Measurements from ENCODE around the gene C9orf72.

The C9orf72 gene

GRCh38 chr9:27537027-27537435 is 36.2 kb downstream of the C9orf72 start:
- POLR2A ChIA-PET, result no interaction called here
- CTCF ChIA-PET, result interaction anchor here (1.2 to 10.9 kb wide), 2 partner anchors 9 to 204 kb away, joined by 3 to 131 read pairs; no protein-coding TSS in a partner anchor
- Histone ChIP-seq H3K4me3 (ENCODE audit: control insufficient read depth in 1 of 7, extremely low read depth in 1 of 7, insufficient read depth in 4 of 7, low read depth in 2 of 7, low read length in 6 of 7) (no peak overlapping the region), H3K4me1 (ENCODE audit: control extremely low read depth in 1 of 4, control insufficient read depth in 4 of 4, insufficient read depth in 4 of 4, low read length in 3 of 4) (peaks cover 0 to 9% (median 6%) of the 10 kb centered on the region in 4 experiments), H3K9me3 (ENCODE audit: control extremely low read depth in 1 of 5, control insufficient read depth in 4 of 5, insufficient read depth in 2 of 5, low read depth in 1 of 5, low read length in 4 of 5) (no peaks in the 10 kb centered on the region), H3K36me3 (ENCODE audit: control insufficient read depth in 4 of 4, insufficient read depth in 4 of 4, low read length in 3 of 4) (peaks cover 0 to 7% (median 1%) of the 10 kb centered on the region in 4 experiments), H3K27me3 (replicated peaks in 2 of 5; ENCODE audit: control insufficient read depth in 4 of 5, insufficient read depth in 5 of 5, low read length in 4 of 5) (no peaks in the 10 kb centered on the region), H3K27ac (ENCODE audit: insufficient read depth in 1 of 2, low read depth in 1 of 2, low read length in 2 of 2, poor library complexity in 1 of 2, severe bottlenecking in 2 of 2) (no peak overlapping the region)
- no peak for DNase-seq
- 99% methylated on average over 6 of the region's 7 CpGs for WGBS (ENCODE audit: insufficient coverage)

DNA sequence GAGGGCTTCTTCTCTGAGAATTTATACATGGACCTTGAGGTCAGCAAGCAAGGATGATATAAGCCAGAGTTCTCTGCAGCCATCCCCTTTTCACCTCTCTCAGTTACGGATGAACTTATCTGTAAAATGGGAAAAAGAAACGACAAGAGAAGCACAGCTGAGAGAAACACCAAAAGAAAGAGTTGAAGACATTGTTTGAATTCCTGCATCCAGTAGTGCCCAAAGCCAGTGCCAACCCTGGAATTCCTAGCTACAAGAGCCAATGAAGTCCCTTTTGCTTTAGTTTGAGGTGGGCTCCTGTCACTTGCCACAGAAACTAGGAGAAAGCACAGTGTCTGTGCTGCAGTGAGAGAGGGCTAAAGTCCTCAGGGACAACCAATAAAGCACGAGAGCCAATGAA is 37.1 kb downstream of the C9orf72 start:
- POLR2A ChIA-PET, result no interaction called here
- WGBS (ENCODE audit: insufficient coverage), result 100% methylated on average over 2 of the region's 3 CpGs
- H3K4me1 ChIP-seq (ENCODE audit: control extremely low read depth in 1 of 4, control insufficient read depth in 4 of 4, insufficient read depth in 4 of 4, low read length in 3 of 4), result peaks cover 0 to 9% (median 6%) of the 10 kb centered on the region in 4 experiments
- H3K9me3 ChIP-seq (ENCODE audit: control extremely low read depth in 1 of 5, control insufficient read depth in 4 of 5, insufficient read depth in 2 of 5, low read depth in 1 of 5, low read length in 4 of 5), result no peaks in the 10 kb centered on the region
- no peak overlapping the region for H3K4me3 ChIP-seq (ENCODE audit: control insufficient read depth in 1 of 7, extremely low read depth in 1 of 7, insufficient read depth in 4 of 7, low read depth in 2 of 7, low read length in 6 of 7)
- peaks cover 0 to 7% (median 0%) of the 10 kb centered on the region in 4 experiments for H3K36me3 ChIP-seq (ENCODE audit: control insufficient read depth in 4 of 4, insufficient read depth in 4 of 4, low read length in 3 of 4)
- CTCF ChIA-PET, result interaction anchor here (1.6 to 10.9 kb wide), 2 partner anchors 11 to 203 kb away, joined by 8 to 131 read pairs; no protein-coding TSS in a partner anchor
- no peak for DNase-seq
- no peak overlapping the region for H3K27ac ChIP-seq (ENCODE audit: insufficient read depth in 1 of 2, low read depth in 1 of 2, low read length in 2 of 2, poor library complexity in 1 of 2, severe bottlenecking in 2 of 2)
- H3K27me3 ChIP-seq (replicated peaks in 2 of 5; ENCODE audit: control insufficient read depth in 4 of 5, insufficient read depth in 5 of 5, low read length in 4 of 5), result no peaks in the 10 kb centered on the region

GRCh38 chr9:27535701-27536118 is 37.6 kb downstream of the C9orf72 start:
- WGBS (ENCODE audit: insufficient coverage), result 78% methylated on average over 3 of the region's 3 CpGs
- H3K27me3 ChIP-seq (replicated peaks in 2 of 5; ENCODE audit: control insufficient read depth in 4 of 5, insufficient read depth in 5 of 5, low read length in 4 of 5), result no peaks in the 10 kb centered on the region
- H3K4me3 ChIP-seq (ENCODE audit: control insufficient read depth in 1 of 7, extremely low read depth in 1 of 7, insufficient read depth in 4 of 7, low read depth in 2 of 7, low read length in 6 of 7), result no peak overlapping the region
- ChIA-PET CTCF (interaction anchor here (1.6 to 10.9 kb wide), 2 partner anchors 12 to 202 kb away, joined by 8 to 131 read pairs; no protein-coding TSS in a partner anchor), POLR2A (no interaction called here)
- peak in 2 of 3 donors; percentile 9 for DNase-seq
- no peak overlapping the region for H3K27ac ChIP-seq (ENCODE audit: insufficient read depth in 1 of 2, low read depth in 1 of 2, low read length in 2 of 2, poor library complexity in 1 of 2, severe bottlenecking in 2 of 2)
- H3K4me1 ChIP-seq (ENCODE audit: control extremely low read depth in 1 of 4, control insufficient read depth in 4 of 4, insufficient read depth in 4 of 4, low read length in 3 of 4), result peaks cover 0 to 9% (median 6%) of the 10 kb centered on the region in 4 experiments
- peaks cover 0 to 7% (median 0%) of the 10 kb centered on the region in 4 experiments for H3K36me3 ChIP-seq (ENCODE audit: control insufficient read depth in 4 of 4, insufficient read depth in 4 of 4, low read length in 3 of 4)
- no peaks in the 10 kb centered on the region for H3K9me3 ChIP-seq (ENCODE audit: control extremely low read depth in 1 of 5, control insufficient read depth in 4 of 5, insufficient read depth in 2 of 5, low read depth in 1 of 5, low read length in 4 of 5)

DNA sequence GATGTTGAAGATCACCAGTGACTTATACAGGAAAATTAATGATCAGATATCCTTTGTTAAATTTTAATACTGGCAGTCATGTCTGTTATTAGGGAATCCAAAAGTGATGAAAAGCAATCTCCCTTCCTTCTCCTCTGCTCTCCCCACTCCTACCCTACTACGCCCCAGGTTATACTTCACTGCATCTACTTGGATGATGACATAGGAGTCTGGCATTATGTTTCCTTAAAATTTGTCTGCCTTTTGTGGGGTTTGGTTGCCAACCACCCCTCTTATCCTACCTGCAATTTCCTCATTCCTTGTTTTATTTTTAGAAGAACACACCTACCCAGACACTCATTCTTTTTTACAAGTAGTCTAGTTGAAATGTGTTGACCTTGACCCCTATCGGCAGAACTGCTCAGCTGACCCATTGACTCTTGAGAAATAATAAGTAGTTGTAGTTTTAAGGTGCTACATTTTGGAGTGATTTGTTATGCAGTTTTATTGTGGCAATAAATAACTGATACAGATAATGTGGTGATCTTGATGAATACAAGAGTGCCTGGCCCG is 38.5 kb downstream of the C9orf72 start:
- Histone ChIP-seq H3K27me3 (replicated peaks in 2 of 5; ENCODE audit: control insufficient read depth in 4 of 5, insufficient read depth in 5 of 5, low read length in 4 of 5) (no peaks in the 10 kb centered on the region), H3K27ac (ENCODE audit: insufficient read depth in 1 of 2, low read depth in 1 of 2, low read length in 2 of 2, poor library complexity in 1 of 2, severe bottlenecking in 2 of 2) (no peak overlapping the region), H3K4me1 (ENCODE audit: control extremely low read depth in 1 of 4, control insufficient read depth in 4 of 4, insufficient read depth in 4 of 4, low read length in 3 of 4) (peaks cover 0 to 7% (median 0%) of the 10 kb centered on the region in 4 experiments), H3K4me3 (ENCODE audit: control insufficient read depth in 1 of 7, extremely low read depth in 1 of 7, insufficient read depth in 4 of 7, low read depth in 2 of 7, low read length in 6 of 7) (no peak overlapping the region), H3K36me3 (ENCODE audit: control insufficient read depth in 4 of 4, insufficient read depth in 4 of 4, low read length in 3 of 4) (peaks cover 0 to 7% (median 0%) of the 10 kb centered on the region in 4 experiments), H3K9me3 (ENCODE audit: control extremely low read depth in 1 of 5, control insufficient read depth in 4 of 5, insufficient read depth in 2 of 5, low read depth in 1 of 5, low read length in 4 of 5) (no peaks in the 10 kb centered on the region)
- 100% methylated on average over 1 of the region's 3 CpGs for WGBS (ENCODE audit: insufficient coverage)
- no peak for DNase-seq
- ChIA-PET POLR2A (no interaction called here), CTCF (interaction anchor here (10.9 kb wide), 1 partner anchor 201 kb away, joined by 131 read pairs; no protein-coding TSS in a partner anchor)

- no peak overlapping the region for H3K4me3 ChIP-seq (ENCODE audit: control insufficient read depth in 1 of 7, extremely low read depth in 1 of 7, insufficient read depth in 4 of 7, low read depth in 2 of 7, low read length in 6 of 7)
- no peaks in the 10 kb centered on the region for H3K27me3 ChIP-seq (replicated peaks in 2 of 5; ENCODE audit: control insufficient read depth in 4 of 5, insufficient read depth in 5 of 5, low read length in 4 of 5)
- H3K4me1 ChIP-seq (ENCODE audit: control extremely low read depth in 1 of 4, control insufficient read depth in 4 of 4, insufficient read depth in 4 of 4, low read length in 3 of 4), result peaks cover 0 to 7% (median 4%) of the 10 kb centered on the region in 4 experiments
- ChIA-PET CTCF (interaction anchor here (1.6 to 10.9 kb wide), 2 partner anchors 13 to 201 kb away, joined by 6 to 131 read pairs; no protein-coding TSS in a partner anchor), POLR2A (no interaction called here)
- H3K9me3 ChIP-seq (ENCODE audit: control extremely low read depth in 1 of 5, control insufficient read depth in 4 of 5, insufficient read depth in 2 of 5, low read depth in 1 of 5, low read length in 4 of 5), result no peaks in the 10 kb centered on the region
- H3K27ac ChIP-seq (ENCODE audit: insufficient read depth in 1 of 2, low read depth in 1 of 2, low read length in 2 of 2, poor library complexity in 1 of 2, severe bottlenecking in 2 of 2), result no peak overlapping the region
- WGBS (ENCODE audit: insufficient coverage), result 96% methylated on average over 3 of the region's 4 CpGs
- H3K36me3 ChIP-seq (ENCODE audit: control insufficient read depth in 4 of 4, insufficient read depth in 4 of 4, low read length in 3 of 4), result peaks cover 0 to 7% (median 0%) of the 10 kb centered on the region in 4 experiments
- no peak for DNase-seq
Observed at GRCh38 chr9:27534131-27534530, 39.1 kb downstream of the C9orf72 start.

GRCh38 chr9:27533311-27533710 is 40.0 kb downstream of the C9orf72 start:
- Histone ChIP-seq H3K4me1 (ENCODE audit: control extremely low read depth in 1 of 4, control insufficient read depth in 4 of 4, insufficient read depth in 4 of 4, low read length in 3 of 4) (peaks cover 0 to 13% (median 9%) of the 10 kb centered on the region in 4 experiments), H3K27me3 (replicated peaks in 2 of 5; ENCODE audit: control insufficient read depth in 4 of 5, insufficient read depth in 5 of 5, low read length in 4 of 5) (no peaks in the 10 kb centered on the region), H3K4me3 (ENCODE audit: control insufficient read depth in 1 of 7, extremely low read depth in 1 of 7, insufficient read depth in 4 of 7, low read depth in 2 of 7, low read length in 6 of 7) (no peak overlapping the region), H3K9me3 (ENCODE audit: control extremely low read depth in 1 of 5, control insufficient read depth in 4 of 5, insufficient read depth in 2 of 5, low read depth in 1 of 5, low read length in 4 of 5) (no peaks in the 10 kb centered on the region), H3K27ac (ENCODE audit: insufficient read depth in 1 of 2, low read depth in 1 of 2, low read length in 2 of 2, poor library complexity in 1 of 2, severe bottlenecking in 2 of 2) (no peak overlapping the region), H3K36me3 (ENCODE audit: control insufficient read depth in 4 of 4, insufficient read depth in 4 of 4, low read length in 3 of 4) (peaks cover 0 to 7% (median 0%) of the 10 kb centered on the region in 4 experiments)
- DNase-seq, result no peak
- ChIA-PET POLR2A (no interaction called here), CTCF (interaction anchor here (1.6 to 10.9 kb wide), 2 partner anchors 14 to 200 kb away, joined by 6 to 131 read pairs; no protein-coding TSS in a partner anchor)
- no CpG with 5 or more reads among the region's 1 CpG for WGBS (ENCODE audit: insufficient coverage)

GRCh38 chr9:27532046-27532445 is 41.2 kb downstream of the C9orf72 start:
- DNase-seq, result no peak
- WGBS (ENCODE audit: insufficient coverage), result no CpG with 5 or more reads among the region's 1 CpG
- ChIA-PET POLR2A (no interaction called here), CTCF (interaction anchor here (1.9 to 10.9 kb wide), 3 partner anchors 15 to 199 kb away, joined by 4 to 131 read pairs (median 49); no protein-coding TSS in a partner anchor)
- no peaks in the 10 kb centered on the region for H3K9me3 ChIP-seq (ENCODE audit: control extremely low read depth in 1 of 5, control insufficient read depth in 4 of 5, insufficient read depth in 2 of 5, low read depth in 1 of 5, low read length in 4 of 5)
- H3K27me3 ChIP-seq (replicated peaks in 2 of 5; ENCODE audit: control insufficient read depth in 4 of 5, insufficient read depth in 5 of 5, low read length in 4 of 5), result peaks cover 0 to 10% (median 0%) of the 10 kb centered on the region in 5 experiments
- peaks cover 0 to 20% (median 15%) of the 10 kb centered on the region in 4 experiments for H3K4me1 ChIP-seq (ENCODE audit: control extremely low read depth in 1 of 4, control insufficient read depth in 4 of 4, insufficient read depth in 4 of 4, low read length in 3 of 4)
- peaks cover 0 to 7% (median 0%) of the 10 kb centered on the region in 4 experiments for H3K36me3 ChIP-seq (ENCODE audit: control insufficient read depth in 4 of 4, insufficient read depth in 4 of 4, low read length in 3 of 4)
- H3K4me3 ChIP-seq (ENCODE audit: control insufficient read depth in 1 of 7, extremely low read depth in 1 of 7, insufficient read depth in 4 of 7, low read depth in 2 of 7, low read length in 6 of 7), result no peak overlapping the region
- H3K27ac ChIP-seq (ENCODE audit: insufficient read depth in 1 of 2, low read depth in 1 of 2, low read length in 2 of 2, poor library complexity in 1 of 2, severe bottlenecking in 2 of 2), result no peak overlapping the region
